Kidney (tissue), 14 donors: ENCODE measurements around the gene PHF21B. TPM values are rescaled to one million over a fixed set of nuclear protein-coding genes. Genes with fewer than 3 reads are reported as not detected.

Experiments used
- DNase-seq, 5 donors: peaks; one replicate each; pipeline ENCODE4 v3.0.0-alpha.2; 2013 to 2020
- FAIRE-seq: peaks from 2 replicates; lab custom pipeline; 2012; peaks lifted over from hg19 to GRCh38; lab: Jason Lieb, UNC
- H3K27ac ChIP-seq, 2 donors: one replicate each; pipeline ENCODE4 v1.7.0; 2013; ENCODE audit warnings: low read depth in 2 of 2, low read length in 2 of 2, inconsistent platforms in 1 of 2
- H3K27me3 ChIP-seq: one replicate; pipeline ENCODE4 v1.7.1; 2013; ENCODE audit warnings: low read length, inconsistent platforms; ENCODE audit not compliant: control insufficient read depth, insufficient read depth
- H3K36me3 ChIP-seq, 3 donors: one replicate each; pipeline versions ENCODE4 v1.7.0 to v1.7.1; 2013; ENCODE audit warnings: low read length in 3 of 3, control low read depth in 1 of 3, inconsistent platforms in 1 of 3; ENCODE audit not compliant: insufficient read depth in 3 of 3, control insufficient read depth in 2 of 3
- H3K4me1 ChIP-seq, 3 donors: one replicate each; pipeline versions ENCODE4 v1.7.0 to v1.7.1; 2013; ENCODE audit warnings: low read length in 3 of 3, inconsistent platforms in 1 of 3, low read depth in 1 of 3; ENCODE audit not compliant: control insufficient read depth in 2 of 3, insufficient read depth in 2 of 3
- H3K4me3 ChIP-seq, 3 donors: one replicate each; pipeline versions ENCODE4 v1.7.0 to v1.8.1; 2013; ENCODE audit warnings: low read length in 3 of 3, control low read depth in 1 of 3, inconsistent platforms in 1 of 3
- H3K9ac ChIP-seq, 3 donors: one replicate each; pipeline versions ENCODE4 v1.7.0 to v1.7.1; 2013; ENCODE audit warnings: low read length in 3 of 3, control low read depth in 1 of 3, inconsistent platforms in 1 of 3
- H3K9me3 ChIP-seq, 3 donors: one replicate each; pipeline versions ENCODE4 v1.7.0 to v1.7.1; 2013; ENCODE audit warnings: low read length in 3 of 3, control low read depth in 1 of 3, inconsistent platforms in 1 of 3; ENCODE audit not compliant: control insufficient read depth in 2 of 3, insufficient read depth in 1 of 3
- intact Hi-C: fragments of 100-400 bp; cut with DNase I; formaldehyde crosslinking; loops from one replicate; pipeline ENCODE4 v1.11.1; 2022
- polyA plus RNA-seq: library from polyadenylated mRNA; stranded (reverse); fragments of 350-450 nt; fragmentation: Illumina TruSeq; extraction: RNeasy Lipid Tissue Mini Kit (QIAGEN cat#74804); gene quantifications from one replicate; pipeline ENCODE4 v1.2.3, GENCODE V29; 2014; ENCODE audit warnings: low read depth, low replicate concordance; ENCODE audit not compliant: insufficient read depth
- total RNA-seq: library from RNA; stranded (reverse); fragmentation: NEBNext Ultra II Directional; extraction: Animal tissue kit (Norgen Biotek cat#: 25700); gene quantifications from one replicate; pipeline ENCODE4 v1.2.1, GENCODE V29; 2021
- TF ChIP-seq, protein P1 (sequence below): IDR thresholded peaks from 3 replicates; pipeline ENCODE4 v1.5.1; 2012; ENCODE audit warnings: mild to moderate bottlenecking, moderate library complexity, borderline replicate concordance; ENCODE audit not compliant: insufficient read depth; ENCODE audit errors: extremely low read depth
- donor health status: control.
- donor health status: control.
- donor health status: control.
- donor health status: control.
- donor health status: control.
- donor health status: DM: yes; HTN: yes; CAD: no.
- donor health status: Normal renal cell carcinoma (clear cell type).

Gene PHF21B
- total and polyA plus RNA-seq, 2 donors from 2014 or later = 1.1 to 2.8 TPM

DNA sequence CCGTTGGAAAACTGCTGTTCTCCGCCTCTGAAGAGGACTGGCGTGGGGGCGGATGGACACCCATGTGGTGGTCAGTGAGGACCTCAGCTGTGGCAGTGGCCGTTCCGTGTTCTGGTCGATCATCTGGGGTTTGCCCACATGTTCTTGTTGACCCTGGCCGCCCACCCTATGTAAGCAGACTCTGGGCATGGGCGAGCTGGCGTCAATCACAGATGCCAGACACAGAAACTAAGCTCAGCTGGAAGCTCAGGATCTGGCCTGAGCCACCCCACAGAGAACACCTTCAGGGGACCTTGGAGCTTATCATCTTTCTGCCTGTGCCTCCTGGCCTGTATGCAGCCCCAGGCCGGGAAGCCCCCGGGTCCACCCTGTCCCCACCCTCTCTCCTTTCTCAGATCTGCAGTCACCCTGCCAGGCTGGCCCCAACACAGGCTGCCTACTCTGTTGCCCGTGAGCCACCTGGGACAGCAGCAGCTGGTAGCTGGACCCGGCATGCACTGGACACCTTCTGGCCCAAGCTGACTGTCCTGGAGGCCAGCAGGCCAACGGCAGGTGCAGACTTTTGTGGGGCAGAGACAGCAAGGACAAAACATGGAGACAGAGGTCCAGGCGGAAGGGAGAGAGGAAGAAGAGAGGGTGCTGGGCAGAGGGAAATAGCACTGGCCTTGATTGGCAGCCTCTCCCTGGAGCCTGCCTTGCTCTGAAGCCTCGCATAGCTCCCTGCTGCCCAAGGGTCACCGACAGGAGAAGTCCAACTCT is 91.5 kb downstream of the PHF21B start:
- Histone ChIP-seq H3K4me1 (no peaks in the 10 kb centered on the region), H3K36me3 (no peaks in the 10 kb centered on the region), H3K9me3 (no peaks in the 10 kb centered on the region), H3K27me3 (no peaks in the 10 kb centered on the region), H3K9ac (no peak overlapping the region), H3K27ac (no peak overlapping the region), H3K4me3 (no peak overlapping the region)
- intact Hi-C loops = no loop called here
- peak in 1 of 5 donors; percentile 60 for DNase-seq
- TF ChIP-seq, protein P1, sequence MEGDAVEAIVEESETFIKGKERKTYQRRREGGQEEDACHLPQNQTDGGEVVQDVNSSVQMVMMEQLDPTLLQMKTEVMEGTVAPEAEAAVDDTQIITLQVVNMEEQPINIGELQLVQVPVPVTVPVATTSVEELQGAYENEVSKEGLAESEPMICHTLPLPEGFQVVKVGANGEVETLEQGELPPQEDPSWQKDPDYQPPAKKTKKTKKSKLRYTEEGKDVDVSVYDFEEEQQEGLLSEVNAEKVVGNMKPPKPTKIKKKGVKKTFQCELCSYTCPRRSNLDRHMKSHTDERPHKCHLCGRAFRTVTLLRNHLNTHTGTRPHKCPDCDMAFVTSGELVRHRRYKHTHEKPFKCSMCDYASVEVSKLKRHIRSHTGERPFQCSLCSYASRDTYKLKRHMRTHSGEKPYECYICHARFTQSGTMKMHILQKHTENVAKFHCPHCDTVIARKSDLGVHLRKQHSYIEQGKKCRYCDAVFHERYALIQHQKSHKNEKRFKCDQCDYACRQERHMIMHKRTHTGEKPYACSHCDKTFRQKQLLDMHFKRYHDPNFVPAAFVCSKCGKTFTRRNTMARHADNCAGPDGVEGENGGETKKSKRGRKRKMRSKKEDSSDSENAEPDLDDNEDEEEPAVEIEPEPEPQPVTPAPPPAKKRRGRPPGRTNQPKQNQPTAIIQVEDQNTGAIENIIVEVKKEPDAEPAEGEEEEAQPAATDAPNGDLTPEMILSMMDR = no peak
- FAIRE-seq = no peak

DNA sequence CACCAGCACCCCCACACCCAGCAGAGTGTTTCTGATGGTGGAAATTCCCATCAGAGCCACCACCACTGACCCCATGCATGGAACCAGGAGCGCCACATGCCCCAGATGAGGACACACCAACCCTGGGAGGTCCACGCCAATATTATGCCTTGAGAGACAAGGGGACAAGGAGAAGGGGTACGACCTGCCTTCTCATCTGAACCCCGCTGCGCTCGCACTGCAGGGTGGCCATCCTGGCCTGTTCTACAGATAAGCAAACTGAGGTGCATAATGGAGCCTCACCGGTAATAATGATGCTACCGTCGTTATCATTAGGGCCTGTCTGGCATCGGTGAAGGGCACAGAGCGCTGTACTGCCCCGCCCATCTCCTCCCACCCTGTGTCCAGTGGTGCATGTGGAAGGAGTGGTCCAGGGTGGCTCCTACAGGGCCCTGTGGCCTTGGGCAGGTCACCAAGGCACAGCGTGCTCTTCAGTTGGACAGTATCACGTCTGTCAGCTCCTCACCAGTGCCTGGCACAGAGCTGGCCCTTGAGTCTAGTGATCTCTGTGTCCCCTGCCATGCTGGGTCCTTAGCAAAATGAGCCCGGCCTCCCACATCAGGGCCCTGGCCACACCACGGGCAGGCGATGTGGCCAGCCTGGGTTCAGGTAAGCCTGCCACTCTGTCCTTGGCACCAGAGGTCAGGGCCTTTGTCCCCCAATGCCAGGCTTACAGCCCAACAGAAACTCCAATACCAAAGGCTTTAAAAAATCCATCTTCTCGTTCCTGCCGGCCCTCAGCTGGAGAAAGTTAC is 92.2 kb downstream of the PHF21B start:
- H3K4me3 ChIP-seq = no peak overlapping the region
- no peak overlapping the region for H3K27ac ChIP-seq
- DNase-seq = peak in 1 of 5 donors; percentile 38
- intact Hi-C loops = no loop called here
- H3K4me1 ChIP-seq = no peaks in the 10 kb centered on the region
- H3K9ac ChIP-seq = no peak overlapping the region
- no peaks in the 10 kb centered on the region for H3K27me3 ChIP-seq
- H3K9me3 ChIP-seq = no peaks in the 10 kb centered on the region
- TF ChIP-seq, protein P1 = no peak
- FAIRE-seq = no peak
- no peaks in the 10 kb centered on the region for H3K36me3 ChIP-seq

DNA sequence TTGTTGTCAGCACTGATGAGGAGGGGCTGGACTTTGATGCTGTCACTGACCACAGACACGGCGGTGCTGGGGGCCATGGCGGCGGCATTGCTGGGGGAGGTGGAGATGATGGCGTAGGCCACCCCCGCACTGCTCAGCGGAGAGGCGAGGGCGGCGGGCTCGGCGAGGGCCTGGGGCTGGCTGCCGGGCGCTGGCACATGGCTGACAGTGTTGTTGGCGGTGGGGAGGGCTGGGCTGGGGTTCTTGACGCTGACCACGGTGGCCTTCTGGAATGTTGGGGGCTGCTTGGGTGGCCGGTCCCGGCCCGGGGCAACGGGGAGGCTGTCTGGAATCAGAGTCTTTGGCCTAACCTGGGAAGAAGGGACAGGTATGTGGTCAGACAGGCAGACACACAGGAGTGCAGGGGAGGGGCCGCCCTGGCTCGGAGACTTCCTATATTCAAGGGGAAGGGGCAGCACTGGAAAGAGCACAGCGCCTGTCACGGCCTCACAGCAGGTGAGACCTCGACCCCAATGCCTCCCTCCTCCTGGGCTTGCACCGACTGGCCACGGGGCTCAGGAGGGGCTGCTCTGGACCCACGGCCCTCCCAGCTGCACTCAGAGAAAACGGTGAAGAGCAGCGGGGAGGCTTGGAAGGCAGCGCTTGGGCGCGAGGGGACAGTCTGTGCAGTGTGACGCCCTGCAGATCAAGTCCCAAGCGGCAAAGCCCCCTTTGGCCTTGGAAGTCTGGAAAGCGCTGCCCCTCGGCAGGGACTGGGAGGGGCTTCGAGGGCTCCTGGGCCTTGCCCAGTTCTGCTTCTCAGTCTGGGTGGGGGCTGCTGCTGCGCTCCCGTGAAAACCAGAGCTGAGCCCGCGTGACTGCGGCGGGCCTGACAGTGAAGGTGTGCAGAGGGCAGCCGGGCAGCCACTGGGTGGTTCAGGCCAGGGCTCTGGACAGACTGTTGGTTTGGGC is 93.2 kb downstream of the PHF21B start:
- Histone ChIP-seq H3K4me1 (no peaks in the 10 kb centered on the region), H3K36me3 (no peaks in the 10 kb centered on the region), H3K9ac (no peak overlapping the region), H3K9me3 (no peaks in the 10 kb centered on the region), H3K4me3 (no peak overlapping the region), H3K27ac (no peak overlapping the region), H3K27me3 (no peaks in the 10 kb centered on the region)
- DNase-seq = peak in 2 of 5 donors; percentile 32 to 58
- no peak for FAIRE-seq
- TF ChIP-seq, protein P1 = no peak
- intact Hi-C loops = no loop called here
